GM18499 (cell line): ENCODE measurements around the gene MAGEB1.
A peak's percentile ranks its signal among the peaks of the same experiment; 100 is the strongest.

ENCODE experiments used
- ATAC-seq: cut with Tn5 transposase; IDR thresholded peaks from one replicate; pipeline ENCODE4 v1.9.1; 2021; ENCODE audit warnings: moderate number of reproducible peaks; ENCODE audit not compliant: insufficient read depth, unreplicated experiment

Gene MAGEB1

GRCh38 chrX:30246769-30247489 lies at the start of gene MAGEB1:
Gene MAGEB1, plus strand, starts transcription at chrX:30247146. Its CDS starts 3,348 bp downstream, at chrX:30250494.
- ATAC-seq: no peak

- no peak for ATAC-seq
These were observed 34.8 kb upstream of the MAGEB1 start for GRCh38 chrX:30212172-30212571.

- no peak for ATAC-seq
These were observed 31.5 kb upstream of the MAGEB1 start, which contains the start of gene MAGEB2 for GRCh38 chrX:30215357-30215843. Gene MAGEB2, plus strand, starts transcription at chrX:30215563. Its CDS starts 3,018 bp downstream, at chrX:30218581.

- no peak for ATAC-seq
These were observed 29.5 kb upstream of the MAGEB1 start for GRCh38 chrX:30217465-30217864.

GRCh38 chrX:30219372-30219771 lies 27.6 kb upstream of the MAGEB1 start:
- ATAC-seq: no peak

- no peak for ATAC-seq
These were observed 26.3 kb upstream of the MAGEB1 start for GRCh38 chrX:30220661-30221060.

- ATAC-seq: no peak
These were observed 22.4 kb upstream of the MAGEB1 start for GRCh38 chrX:30224536-30224935.

- ATAC-seq: no peak
These were observed 18.4 kb upstream of the MAGEB1 start for GRCh38 chrX:30228526-30228925.

- no peak for ATAC-seq
These were observed 16.6 kb upstream of the MAGEB1 start, which contains the start of gene MAGEB3 for GRCh38 chrX:30230395-30230794. Gene MAGEB3, plus strand, starts transcription at chrX:30230657. Its CDS starts 5,268 bp downstream, at chrX:30235925.

- ATAC-seq: no peak
These were observed 5.1 kb upstream of the MAGEB1 start, which contains the start of gene MAGEB4 for GRCh38 chrX:30241724-30242415. Gene MAGEB4, plus strand, starts transcription at chrX:30242000. Its CDS starts 136 bp downstream, at chrX:30242136.

GRCh38 chrX:30248854-30249253 lies 1.9 kb downstream of the MAGEB1 start:
- ATAC-seq: peak; percentile 60

GRCh38 chrX:30253257-30253656 lies 6.3 kb downstream of the MAGEB1 start:
- ATAC-seq: peak; percentile 45

GRCh38 chrX:30259927-30260326 lies 13.0 kb downstream of the MAGEB1 start:
- ATAC-seq: no peak

- no peak for ATAC-seq
These were observed 14.1 kb downstream of the MAGEB1 start for GRCh38 chrX:30261012-30261411.

GRCh38 chrX:30262763-30263162 lies 15.8 kb downstream of the MAGEB1 start:
- ATAC-seq: no peak

GRCh38 chrX:30270639-30271038 lies 23.7 kb downstream of the MAGEB1 start:
- no peak for ATAC-seq

- ATAC-seq: no peak
These were observed 28.6 kb downstream of the MAGEB1 start for GRCh38 chrX:30275498-30275897.

- ATAC-seq: no peak
These were observed 31.4 kb downstream of the MAGEB1 start for GRCh38 chrX:30278365-30278764.

- no peak for ATAC-seq
These were observed 33.5 kb downstream of the MAGEB1 start for GRCh38 chrX:30280428-30280827.

GRCh38 chrX:30282527-30282926 lies 35.6 kb downstream of the MAGEB1 start:
- ATAC-seq: no peak

GRCh38 chrX:30283456-30284200 lies 36.7 kb downstream of the MAGEB1 start:
- ATAC-seq: no peak
